Mesothelial cell of epicardium (in vitro differentiated cells): Measurements from ENCODE around the gene ORC4. TPM values are rescaled to one million over a fixed set of nuclear protein-coding genes. Genes with fewer than 3 reads are reported as not detected.

Source experiments
- DNase-seq, 2 experiments: peaks; one replicate each; pipeline ENCODE4 v3.0.0; 2021; ENCODE audit warnings: low spot score in 2 of 2; ENCODE audit not compliant: unreplicated experiment in 2 of 2
- H3K27ac Mint-ChIP-seq: 2 replicates; pipeline ENCODE4 v1.8.0; 2021; ENCODE audit warnings: mixed read lengths
- H3K27me3 Mint-ChIP-seq: 2 replicates; pipeline ENCODE4 v1.8.0; 2021; ENCODE audit warnings: low read depth, mixed read lengths
- H3K36me3 Mint-ChIP-seq: 2 replicates; pipeline ENCODE4 v1.8.0; 2021; ENCODE audit warnings: mixed read lengths
- H3K4me1 Mint-ChIP-seq: 2 replicates; pipeline ENCODE4 v1.8.0; 2021; ENCODE audit warnings: mixed read lengths
- H3K4me3 Mint-ChIP-seq: 2 replicates; pipeline ENCODE4 v1.8.0; 2021; ENCODE audit warnings: mild to moderate bottlenecking, moderate library complexity, mixed read lengths
- H3K9me3 Mint-ChIP-seq: 2 replicates; pipeline ENCODE4 v1.8.0; 2021; ENCODE audit warnings: mixed read lengths
- CTCF ChIP-seq: fragments of 200-600 bp; sonication (generic); IDR thresholded peaks from one replicate; pipeline ENCODE4 v1.5.0; 2021; ENCODE audit warnings: antibody characterized with exemption; ENCODE audit not compliant: unreplicated experiment
- total RNA-seq: library from RNA; stranded (reverse); gene quantifications from 3 replicates; pipeline ENCODE4 v1.2.1, GENCODE V29; 2021

ORC4 gene
- total RNA-seq, 1 donor from 2014 or later, result 69.8 TPM

GRCh38 chr2:147945660-147946059 is 74.9 kb downstream of the ORC4 start:
- no peak overlapping the region for H3K4me3 Mint-ChIP-seq
- peaks cover 37% of the 10 kb centered on the region for H3K36me3 Mint-ChIP-seq
- no peaks in the 10 kb centered on the region for H3K4me1 Mint-ChIP-seq
- H3K27ac Mint-ChIP-seq, result no peak overlapping the region
- no peaks in the 10 kb centered on the region for H3K27me3 Mint-ChIP-seq
- DNase-seq, result no peak
- H3K9me3 Mint-ChIP-seq, result peaks cover 8% of the 10 kb centered on the region
- no peak for TF ChIP-seq CTCF

DNA sequence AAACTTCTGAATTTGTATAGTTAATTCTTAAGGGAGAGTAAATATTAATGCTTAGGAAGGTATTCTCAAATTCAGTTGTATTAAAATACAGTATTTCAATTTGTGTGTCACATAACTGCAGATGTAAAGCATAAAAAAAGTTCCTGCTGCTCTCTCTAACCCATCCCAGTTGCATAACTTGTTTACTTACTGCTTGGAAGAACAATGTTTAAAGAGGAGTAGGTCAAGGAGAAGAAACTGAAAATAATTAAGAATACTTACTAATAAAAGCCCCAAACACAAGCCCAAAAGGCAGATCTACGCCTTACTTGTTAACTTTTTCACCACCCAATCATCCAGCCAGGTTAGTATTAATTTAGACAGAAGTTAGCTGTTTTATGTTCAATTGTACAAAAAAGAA is 81.2 kb downstream of the ORC4 start:
- TF ChIP-seq CTCF, result no peak
- Mint-ChIP-seq H3K4me3 (no peak overlapping the region), H3K27me3 (no peaks in the 10 kb centered on the region), H3K4me1 (no peaks in the 10 kb centered on the region), H3K9me3 (no peaks in the 10 kb centered on the region), H3K36me3 (peaks cover 31% of the 10 kb centered on the region), H3K27ac (no peak overlapping the region)
- DNase-seq, result no peak

DNA sequence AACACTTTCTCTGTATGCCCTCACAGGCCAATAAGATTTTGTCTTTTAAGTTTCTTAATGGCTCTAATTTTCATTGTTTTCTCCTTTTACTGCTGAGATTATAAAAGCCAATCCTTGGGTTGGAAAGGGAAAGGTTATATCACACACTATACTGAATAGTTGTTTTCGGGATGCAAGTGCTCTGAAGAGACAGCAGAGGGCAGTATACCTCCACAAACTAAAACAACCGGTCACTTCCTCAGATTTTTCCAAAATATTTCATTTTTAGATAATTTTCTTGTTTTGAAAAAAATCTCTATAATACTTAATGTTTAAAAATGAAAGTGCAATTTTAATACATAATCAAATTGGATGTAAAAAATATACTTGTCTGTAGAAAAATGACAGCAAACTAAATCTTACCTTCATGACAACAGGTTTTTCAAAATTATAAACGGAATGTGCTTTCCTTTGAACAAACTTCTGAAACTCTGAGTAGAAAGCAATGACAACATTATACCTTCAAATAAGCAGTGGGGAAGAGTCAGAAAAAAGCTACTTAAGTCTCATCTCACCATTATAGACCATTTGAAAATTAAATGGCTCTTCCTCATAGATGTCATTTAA is 82.7 kb downstream of the ORC4 start:
- H3K27me3 Mint-ChIP-seq, result no peaks in the 10 kb centered on the region
- DNase-seq, result no peak
- H3K4me1 Mint-ChIP-seq, result no peaks in the 10 kb centered on the region
- peak; percentile 83 for TF ChIP-seq CTCF
- H3K9me3 Mint-ChIP-seq, result no peaks in the 10 kb centered on the region
- H3K4me3 Mint-ChIP-seq, result no peak overlapping the region
- no peak overlapping the region for H3K27ac Mint-ChIP-seq
- peaks cover 25% of the 10 kb centered on the region for H3K36me3 Mint-ChIP-seq

- Mint-ChIP-seq H3K9me3 (no peaks in the 10 kb centered on the region), H3K4me3 (no peak overlapping the region), H3K27ac (no peak overlapping the region), H3K4me1 (no peaks in the 10 kb centered on the region), H3K27me3 (no peaks in the 10 kb centered on the region), H3K36me3 (peaks cover 27% of the 10 kb centered on the region)
- no peak for TF ChIP-seq CTCF
- DNase-seq, result no peak
These were observed 85.5 kb downstream of the ORC4 start for GRCh38 chr2:147934881-147935620.

- Mint-ChIP-seq H3K27ac (no peak overlapping the region), H3K27me3 (no peaks in the 10 kb centered on the region), H3K36me3 (peaks cover 27% of the 10 kb centered on the region), H3K9me3 (no peaks in the 10 kb centered on the region), H3K4me1 (no peaks in the 10 kb centered on the region), H3K4me3 (no peak overlapping the region)
- DNase-seq, result no peak
- no peak for TF ChIP-seq CTCF
These were observed 86.6 kb downstream of the ORC4 start for GRCh38 chr2:147933931-147934330.
